Gastrocnemius medialis (tissue), 4 donors: Measurements from ENCODE around the gene ELF5. TPM values are rescaled to one million over a fixed set of nuclear protein-coding genes. Genes with fewer than 3 reads are reported as not detected.

ENCODE experiments used
- ATAC-seq, 2 donors: fragments of 150-250 bp; one replicate each; pipeline ENCODE4 v1.9.1; 2016
- DNase-seq, 2 donors: peaks; one replicate each; pipeline ENCODE4 v3.0.0-alpha.2; 2019
- H3K27ac ChIP-seq, 4 donors: fragments of 200-600 bp; sonication (generic); 1 replicate in 1 of 4; 2 replicates in 3 of 4; pipeline ENCODE4 v1.5.1; 2016 to 2018; ENCODE audit warnings: mild to moderate bottlenecking in 2 of 4, moderate library complexity in 1 of 4
- H3K27me3 ChIP-seq, 3 donors: fragments of 200-600 bp; sonication (generic) in 2 of 3; 1 replicate in 1 of 3; 2 replicates in 2 of 3; pipeline versions ENCODE4 v1.5.1 to v1.6.0; 2016 to 2019; ENCODE audit warnings: mild to moderate bottlenecking in 1 of 3, moderate library complexity in 1 of 3
- H3K36me3 ChIP-seq, 2 donors: fragments of 200-600 bp; sonication (generic) in 1 of 2; one replicate each; pipeline ENCODE4 v1.5.1; 2017 to 2018
- H3K4me1 ChIP-seq, 2 donors: fragments of 200-600 bp; sonication (generic) in 1 of 2; one replicate each; pipeline ENCODE4 v1.5.1; 2016 to 2017; ENCODE audit warnings: mild to moderate bottlenecking in 2 of 2
- H3K4me3 ChIP-seq, 4 donors: fragments of 200-600 bp; sonication (generic) in 3 of 4; 1 replicate in 1 of 4; 2 replicates in 3 of 4; pipeline ENCODE4 v1.5.1; 2016 to 2019; ENCODE audit warnings: mild to moderate bottlenecking in 2 of 4
- H3K9me3 ChIP-seq, 3 donors: fragments of 200-600 bp; sonication (generic) in 2 of 3; 1 replicate in 1 of 3; 2 replicates in 2 of 3; pipeline ENCODE4 v1.5.1; 2016 to 2019
- POLR2A ChIP-seq, 2 donors: fragments of 450-650 bp; IDR thresholded peaks; one replicate each; pipeline ENCODE4 v1.6.1; 2017; ENCODE audit warnings: antibody characterized with exemption in 2 of 2, mild to moderate bottlenecking in 2 of 2, moderate library complexity in 2 of 2
- in situ Hi-C, 4 donors: fragments of 200-750 bp; cut with MboI; loops; one replicate each; pipeline versions ENCODE4 v1.15.0 to v1.8.0; 2017; ENCODE audit warnings: low sequenced_read_pairs in 4 of 4
- intact Hi-C: fragments of 100-400 bp; cut with DNase I; formaldehyde crosslinking; loops from one replicate; pipeline ENCODE4 v1.15.1; 2023; ENCODE audit warnings: low total_unique reads
- total RNA-seq, 4 donors: library from RNA; depleted of rRNA; stranded (reverse); fragments of >200 nt; gene quantifications; one replicate each; pipeline versions ENCODE4 v1.1.0 to v1.2.3, GENCODE V29; 2016
- TF ChIP-seq, protein P1 (sequence below), 5 experiments: fragments of 450-650 bp in 3 of 5; fragments of 200-600 bp in 2 of 5; sonication (generic) in 2 of 5; IDR thresholded peaks in 4 of 5; conservative IDR thresholded peaks in 1 of 5; 1 replicate in 4 of 5; 2 replicates in 1 of 5; pipeline ENCODE4 v1.5.1; 2016 to 2019; ENCODE audit warnings: antibody characterized with exemption in 5 of 5, mild to moderate bottlenecking in 3 of 5, moderate library complexity in 3 of 5

ELF5 gene
- total RNA-seq, 4 donors from 2014 or later = not detected

DNA sequence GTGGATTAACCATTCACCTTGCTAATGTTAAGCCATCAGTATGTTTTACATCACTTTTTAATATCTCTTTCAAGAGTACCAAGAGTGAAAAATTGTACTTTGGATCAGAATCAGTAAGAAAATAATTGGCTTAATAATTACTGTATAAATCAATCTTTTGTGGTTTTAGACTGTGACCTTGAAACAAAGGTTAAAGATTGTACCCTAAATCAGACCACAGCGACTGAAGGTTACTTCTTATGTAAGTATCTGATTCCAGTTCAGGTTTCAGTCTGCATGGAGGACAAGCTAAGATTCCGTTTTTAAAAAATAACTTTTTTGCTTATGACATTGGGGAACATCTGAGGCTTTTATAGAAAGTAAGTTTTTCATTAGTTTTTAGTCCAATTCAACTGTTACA lies 56.0 kb downstream of the ELF5 start:
- no peaks in the 10 kb centered on the region for H3K27me3 ChIP-seq
- ATAC-seq = no peak
- H3K36me3 ChIP-seq = peaks cover 9 to 94% of the 10 kb centered on the region in 2 donors
- no peak for DNase-seq
- peaks cover 8 to 14% of the 10 kb centered on the region in 2 donors for H3K4me1 ChIP-seq
- intact Hi-C loops (no loop called here), in situ Hi-C loops (no loop called here)
- no peak overlapping the region for H3K27ac ChIP-seq
- no peak for TF ChIP-seq POLR2A (IDR thresholded peaks at IDR 0.05)
- TF ChIP-seq, protein P1, sequence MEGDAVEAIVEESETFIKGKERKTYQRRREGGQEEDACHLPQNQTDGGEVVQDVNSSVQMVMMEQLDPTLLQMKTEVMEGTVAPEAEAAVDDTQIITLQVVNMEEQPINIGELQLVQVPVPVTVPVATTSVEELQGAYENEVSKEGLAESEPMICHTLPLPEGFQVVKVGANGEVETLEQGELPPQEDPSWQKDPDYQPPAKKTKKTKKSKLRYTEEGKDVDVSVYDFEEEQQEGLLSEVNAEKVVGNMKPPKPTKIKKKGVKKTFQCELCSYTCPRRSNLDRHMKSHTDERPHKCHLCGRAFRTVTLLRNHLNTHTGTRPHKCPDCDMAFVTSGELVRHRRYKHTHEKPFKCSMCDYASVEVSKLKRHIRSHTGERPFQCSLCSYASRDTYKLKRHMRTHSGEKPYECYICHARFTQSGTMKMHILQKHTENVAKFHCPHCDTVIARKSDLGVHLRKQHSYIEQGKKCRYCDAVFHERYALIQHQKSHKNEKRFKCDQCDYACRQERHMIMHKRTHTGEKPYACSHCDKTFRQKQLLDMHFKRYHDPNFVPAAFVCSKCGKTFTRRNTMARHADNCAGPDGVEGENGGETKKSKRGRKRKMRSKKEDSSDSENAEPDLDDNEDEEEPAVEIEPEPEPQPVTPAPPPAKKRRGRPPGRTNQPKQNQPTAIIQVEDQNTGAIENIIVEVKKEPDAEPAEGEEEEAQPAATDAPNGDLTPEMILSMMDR (IDR thresholded peaks at IDR 0.05 in 4 of 5, conservative IDR thresholded peaks at IDR 0.05 in 1 of 5) = no peak
- H3K4me3 ChIP-seq = no peak overlapping the region
- H3K9me3 ChIP-seq = no peaks in the 10 kb centered on the region

DNA sequence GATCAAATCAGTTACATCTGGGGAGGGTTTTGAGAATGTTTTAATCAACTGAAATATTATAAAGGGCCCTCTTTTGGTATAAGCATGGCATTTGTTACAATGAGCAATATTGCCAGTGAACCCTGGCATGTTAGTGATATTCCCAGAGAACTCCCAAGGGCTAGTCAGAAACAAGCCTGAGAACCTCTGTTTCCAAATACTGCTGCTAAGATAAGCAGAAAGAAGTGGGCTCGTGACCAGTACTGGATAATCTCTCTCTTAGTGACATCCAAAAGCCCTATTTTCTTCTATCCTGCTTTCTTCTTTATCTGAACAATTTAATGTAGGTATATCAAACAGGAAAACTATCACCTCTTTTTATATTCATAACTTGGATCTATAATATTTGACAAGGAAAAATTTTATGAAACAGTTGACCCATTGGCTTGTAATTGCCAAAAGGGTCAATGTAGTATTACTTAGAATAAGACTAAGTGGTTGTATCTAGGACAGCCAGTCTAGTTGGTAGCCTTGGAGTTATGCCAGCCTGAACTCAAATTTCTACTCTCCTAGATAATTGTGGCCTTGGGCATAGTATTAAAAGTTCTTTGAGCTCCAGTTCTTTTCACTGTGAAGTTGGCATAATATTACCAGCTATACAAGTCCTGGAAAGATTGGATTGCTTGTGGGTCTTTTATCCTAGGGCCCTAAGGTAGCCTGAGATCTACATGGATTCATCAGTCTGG lies 59.1 kb downstream of the ELF5 start:
- in situ Hi-C loops = no loop called here
- Histone ChIP-seq H3K27ac (peak overlapping the region in 2 of 4 donors; percentile 22 to 32), H3K9me3 (no peaks in the 10 kb centered on the region), H3K27me3 (no peaks in the 10 kb centered on the region), H3K4me3 (no peak overlapping the region), H3K4me1 (peaks cover 8 to 14% of the 10 kb centered on the region in 2 donors), H3K36me3 (peaks cover 9 to 97% of the 10 kb centered on the region in 2 donors)
- intact Hi-C loops = no loop called here
- DNase-seq (no peak), ATAC-seq (peak in 1 of 2 donors; percentile 58)
- TF ChIP-seq, protein P1 (IDR thresholded peaks at IDR 0.05 in 4 of 5, conservative IDR thresholded peaks at IDR 0.05 in 1 of 5) = no peak
- no peak for TF ChIP-seq POLR2A (IDR thresholded peaks at IDR 0.05)

DNA sequence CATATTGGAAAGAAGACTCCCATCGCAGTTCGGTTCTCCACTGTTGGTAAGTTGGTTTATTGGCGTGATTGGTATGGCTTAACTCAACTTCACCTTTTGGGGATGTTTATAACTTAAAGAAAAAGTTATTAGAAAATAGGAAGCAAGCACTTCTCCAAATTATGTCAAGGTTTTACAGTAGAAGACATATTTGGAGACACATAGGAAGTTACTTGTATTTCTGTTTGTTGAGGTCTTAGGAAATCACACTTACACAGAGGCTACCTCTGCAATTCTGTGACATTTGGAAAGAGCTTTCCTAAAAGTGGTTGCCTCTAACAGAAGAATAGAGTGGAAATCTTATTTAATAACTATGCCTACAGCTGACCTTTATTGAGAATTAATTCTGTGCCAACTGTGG lies 62.5 kb downstream of the ELF5 start:
- H3K36me3 ChIP-seq = peaks cover 3 to 67% of the 10 kb centered on the region in 2 donors

DNA sequence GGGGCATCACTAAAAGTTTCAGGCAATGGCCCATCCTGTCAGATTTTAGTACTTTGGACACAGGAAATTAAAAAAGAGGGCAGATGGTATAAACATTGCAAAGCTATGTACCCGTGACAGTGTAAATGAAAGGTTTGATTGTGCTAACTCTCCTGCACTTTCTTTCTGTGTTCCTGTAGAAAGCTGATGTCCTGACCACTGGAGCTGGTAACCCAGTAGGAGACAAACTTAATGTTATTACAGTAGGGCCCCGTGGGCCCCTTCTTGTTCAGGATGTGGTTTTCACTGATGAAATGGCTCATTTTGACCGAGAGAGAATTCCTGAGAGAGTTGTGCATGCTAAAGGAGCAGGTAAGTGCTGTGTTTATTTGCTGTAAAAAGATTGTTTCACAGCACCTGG lies 64.6 kb downstream of the ELF5 start:
- in situ Hi-C loops (no loop called here), intact Hi-C loops (no loop called here)
- Histone ChIP-seq H3K9me3 (no peaks in the 10 kb centered on the region), H3K27ac (peak overlapping the region in 1 of 4 donors; percentile 21), H3K27me3 (no peaks in the 10 kb centered on the region), H3K36me3 (peaks cover 0 to 46% of the 10 kb centered on the region in 2 donors), H3K4me3 (no peak overlapping the region), H3K4me1 (peaks cover 37 to 46% of the 10 kb centered on the region in 2 donors)
- no peak for ATAC-seq
- TF ChIP-seq, protein P1 (IDR thresholded peaks at IDR 0.05 in 4 of 5, conservative IDR thresholded peaks at IDR 0.05 in 1 of 5) = no peak
- no peak for TF ChIP-seq POLR2A (IDR thresholded peaks at IDR 0.05)
- DNase-seq = no peak

More for the DNA sequence above, 62.5 kb downstream of the ELF5 start:
- no peak overlapping the region for H3K4me3 ChIP-seq
- H3K27me3 ChIP-seq = no peaks in the 10 kb centered on the region
- TF ChIP-seq, protein P1 (IDR thresholded peaks at IDR 0.05 in 4 of 5, conservative IDR thresholded peaks at IDR 0.05 in 1 of 5) = no peak
- no peak for TF ChIP-seq POLR2A (IDR thresholded peaks at IDR 0.05)
- no peak for ATAC-seq
- peaks cover 40% of the 10 kb centered on the region in 2 donors for H3K4me1 ChIP-seq
- H3K9me3 ChIP-seq = no peaks in the 10 kb centered on the region
- in situ Hi-C loops = no loop called here
- intact Hi-C loops = no loop called here
- no peak for DNase-seq
- H3K27ac ChIP-seq = no peak overlapping the region
